Measurements from ENCODE around the gene PRSS21.

PRSS21 gene

GRCh38 chr16:2816751-2817339, at the start of gene PRSS21:
Gene PRSS21, plus strand, starts transcription at chr16:2817237. Its CDS starts 32 bp downstream, at chr16:2817269.
- DNase-seq: peak; percentile 56 to 71

GRCh38 chr16:2767891-2768290, 49.1 kb upstream of the PRSS21 start:
- DNase-seq: no peak

- no peak for DNase-seq
Measured at GRCh38 chr16:2768403-2769089, 48.5 kb upstream of the PRSS21 start.

GRCh38 chr16:2769100-2769529, 47.9 kb upstream of the PRSS21 start:
- DNase-seq: no peak

- no peak for DNase-seq
Measured at GRCh38 chr16:2769675-2770056, 47.4 kb upstream of the PRSS21 start.

GRCh38 chr16:2770057-2770951, 46.7 kb upstream of the PRSS21 start:
- DNase-seq: no peak

GRCh38 chr16:2771496-2772402, 45.3 kb upstream of the PRSS21 start:
- DNase-seq: no peak

GRCh38 chr16:2773188-2773968, 43.7 kb upstream of the PRSS21 start:
- DNase-seq: no peak

- DNase-seq: no peak
Measured at GRCh38 chr16:2774161-2774891, 42.7 kb upstream of the PRSS21 start.

- no peak for DNase-seq
Measured at GRCh38 chr16:2775131-2775716, 41.8 kb upstream of the PRSS21 start.

- no peak for DNase-seq
Measured at GRCh38 chr16:2775765-2776499, 41.1 kb upstream of the PRSS21 start.

- DNase-seq: peak in 1 of 2 experiments; percentile 66
Measured at GRCh38 chr16:2776500-2777139, 40.4 kb upstream of the PRSS21 start.

- peak; percentile 92 to 93 for DNase-seq
Measured at GRCh38 chr16:2777231-2777902, 39.7 kb upstream of the PRSS21 start, which contains the start of gene ELOB. Gene ELOB, minus strand, starts transcription at chr16:2777280. Its CDS starts 41 bp downstream, at chr16:2777239.

- no peak for DNase-seq
Measured at GRCh38 chr16:2777903-2778629, 39.0 kb upstream of the PRSS21 start.

- DNase-seq: no peak
Measured at GRCh38 chr16:2778630-2778958, 38.4 kb upstream of the PRSS21 start.

- no peak for DNase-seq
Measured at GRCh38 chr16:2779151-2779920, 37.7 kb upstream of the PRSS21 start.

All from activated T-cell treated with anti-CD3 and anti-CD28 coated beads, Interleukin-2, amount 50 U/mL, for 48 hours (primary cell).